HG03342 (cell line): ENCODE results near the gene NKAPD1.

ENCODE experiments used
- ATAC-seq: cut with Tn5 transposase; IDR thresholded peaks from one replicate; pipeline ENCODE4 v1.9.1; 2021; ENCODE audit warnings: mild to moderate bottlenecking, moderate library complexity; ENCODE audit not compliant: unreplicated experiment

Gene NKAPD1

DNA sequence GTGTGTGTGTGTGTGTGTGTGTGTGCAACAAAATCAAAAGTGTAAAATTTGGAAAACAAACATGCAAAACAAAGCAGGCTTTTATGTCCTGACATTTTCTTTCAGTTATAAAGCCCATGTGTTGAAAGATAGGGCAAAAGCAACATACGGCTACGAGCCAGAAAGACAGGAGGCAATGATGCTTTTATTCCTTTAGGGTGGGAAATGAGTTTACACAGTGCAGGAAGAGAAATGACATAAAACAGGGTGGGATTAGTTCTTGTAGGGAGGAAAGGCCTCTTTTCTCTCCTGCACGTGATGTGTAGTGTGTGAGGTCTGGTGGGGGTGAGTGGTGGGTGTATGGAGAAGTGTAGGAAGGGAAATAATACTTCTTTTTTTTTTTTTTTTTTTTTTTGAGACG is 60.4 kb downstream of the NKAPD1 start:
- no peak for ATAC-seq
